ENCODE results near the gene APPL2. TPM values are rescaled to one million over a fixed set of nuclear protein-coding genes. Genes with fewer than 3 reads are reported as not detected.

The APPL2 gene
- total RNA-seq, 1 donor from 2014 or later, result 17.7 TPM

GRCh38 chr12:105273601-105274000 is 37.6 kb upstream of the APPL2 start:
- Mint-ChIP-seq H3K27me3 (ENCODE audit: low read depth, unreplicated experiment) (no peaks in the 10 kb centered on the region), H3K9me3 (ENCODE audit: unreplicated experiment) (no peaks in the 10 kb centered on the region), H3K36me3 (ENCODE audit: low read depth, unreplicated experiment) (no peaks in the 10 kb centered on the region), H3K27ac (ENCODE audit: unreplicated experiment) (no peak overlapping the region), H3K4me1 (ENCODE audit: low read depth, unreplicated experiment) (no peaks in the 10 kb centered on the region), H3K4me3 (ENCODE audit: unreplicated experiment) (no peak overlapping the region)
- Histone ChIP-seq H3K79me2 (ENCODE audit: insufficient read depth, low read length) (no peaks in the 10 kb centered on the region), H3K4me3 (ENCODE audit: insufficient read depth, low read depth, low read length) (no peak overlapping the region), H3K9me3 (ENCODE audit: insufficient read depth, low read depth, low read length) (no peaks in the 10 kb centered on the region), H3K4me1 (ENCODE audit: insufficient read depth, low read length) (no peaks in the 10 kb centered on the region), H3K36me3 (ENCODE audit: insufficient read depth, low read length) (no peaks in the 10 kb centered on the region), H3K9ac (ENCODE audit: low read length) (no peak overlapping the region), H2AFZ (ENCODE audit: low read depth, low read length) (no peak overlapping the region), H4K20me1 (ENCODE audit: insufficient read depth, low read length) (no peaks in the 10 kb centered on the region), H3K27ac (ENCODE audit: low read depth, low read length) (no peak overlapping the region), H3K27me3 (ENCODE audit: insufficient read depth, low read length) (no peaks in the 10 kb centered on the region), H3K4me2 (ENCODE audit: low read length) (no peak overlapping the region)
- FAIRE-seq, result no peak
- no peak for DNase-seq (ENCODE audit: low read depth)
- no peak for TF ChIP-seq EZH2 (IDR thresholded peaks at IDR 0.05; ENCODE audit: insufficient read depth, low read length)
- no peak for TF ChIP-seq CTCF (IDR thresholded peaks at IDR 0.05; ENCODE audit: insufficient read depth, low read depth, low read length)

GRCh38 chr12:105272814-105273416 is 36.9 kb upstream of the APPL2 start:
- H3K9me3 ChIP-seq (ENCODE audit: insufficient read depth, low read depth, low read length), result no peaks in the 10 kb centered on the region
- no peak overlapping the region for H3K9ac ChIP-seq (ENCODE audit: low read length)
- H3K4me3 Mint-ChIP-seq (ENCODE audit: unreplicated experiment), result no peak overlapping the region
- H3K27ac ChIP-seq (ENCODE audit: low read depth, low read length), result no peak overlapping the region
- no peak overlapping the region for H2AFZ ChIP-seq (ENCODE audit: low read depth, low read length)
- H4K20me1 ChIP-seq (ENCODE audit: insufficient read depth, low read length), result no peaks in the 10 kb centered on the region
- H3K27me3 ChIP-seq (ENCODE audit: insufficient read depth, low read length), result no peaks in the 10 kb centered on the region
- no peaks in the 10 kb centered on the region for H3K27me3 Mint-ChIP-seq (ENCODE audit: low read depth, unreplicated experiment)
- no peak overlapping the region for H3K27ac Mint-ChIP-seq (ENCODE audit: unreplicated experiment)
- no peaks in the 10 kb centered on the region for H3K4me1 Mint-ChIP-seq (ENCODE audit: low read depth, unreplicated experiment)
- FAIRE-seq, result no peak
- H3K79me2 ChIP-seq (ENCODE audit: insufficient read depth, low read length), result no peaks in the 10 kb centered on the region
- DNase-seq (ENCODE audit: low read depth), result no peak
- no peak overlapping the region for H3K4me3 ChIP-seq (ENCODE audit: insufficient read depth, low read depth, low read length)
- no peaks in the 10 kb centered on the region for H3K9me3 Mint-ChIP-seq (ENCODE audit: unreplicated experiment)
- no peaks in the 10 kb centered on the region for H3K4me1 ChIP-seq (ENCODE audit: insufficient read depth, low read length)
- no peak overlapping the region for H3K4me2 ChIP-seq (ENCODE audit: low read length)
- no peaks in the 10 kb centered on the region for H3K36me3 Mint-ChIP-seq (ENCODE audit: low read depth, unreplicated experiment)
- no peaks in the 10 kb centered on the region for H3K36me3 ChIP-seq (ENCODE audit: insufficient read depth, low read length)
- no peak for TF ChIP-seq CTCF (IDR thresholded peaks at IDR 0.05; ENCODE audit: insufficient read depth, low read depth, low read length)
- TF ChIP-seq EZH2 (IDR thresholded peaks at IDR 0.05; ENCODE audit: insufficient read depth, low read length), result no peak

DNA sequence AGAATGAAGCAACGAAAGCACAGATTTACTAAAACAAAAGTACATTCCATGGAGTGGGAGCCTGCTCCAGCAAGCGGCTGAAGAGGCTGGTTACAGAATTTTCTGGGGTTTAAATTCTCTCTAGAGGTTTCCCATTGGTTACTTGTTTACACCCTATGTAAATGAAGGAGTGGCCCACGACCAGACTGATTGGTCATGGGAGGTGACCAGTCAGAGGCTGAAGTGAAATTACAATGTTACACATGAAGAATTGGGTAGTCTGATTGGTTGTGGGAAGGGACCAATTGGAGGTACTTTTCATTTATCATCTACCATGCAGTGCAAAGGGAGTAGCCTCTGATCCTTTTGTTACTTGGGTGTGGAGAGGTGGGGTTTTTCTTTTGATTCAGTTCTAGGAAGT is 36.2 kb upstream of the APPL2 start:
- Histone ChIP-seq H3K36me3 (ENCODE audit: insufficient read depth, low read length) (no peaks in the 10 kb centered on the region), H4K20me1 (ENCODE audit: insufficient read depth, low read length) (no peaks in the 10 kb centered on the region), H3K79me2 (ENCODE audit: insufficient read depth, low read length) (no peaks in the 10 kb centered on the region), H3K27ac (ENCODE audit: low read depth, low read length) (no peak overlapping the region), H3K4me1 (ENCODE audit: insufficient read depth, low read length) (no peaks in the 10 kb centered on the region), H2AFZ (ENCODE audit: low read depth, low read length) (no peak overlapping the region), H3K9ac (ENCODE audit: low read length) (no peak overlapping the region), H3K4me2 (ENCODE audit: low read length) (no peak overlapping the region), H3K27me3 (ENCODE audit: insufficient read depth, low read length) (no peaks in the 10 kb centered on the region), H3K9me3 (ENCODE audit: insufficient read depth, low read depth, low read length) (no peaks in the 10 kb centered on the region), H3K4me3 (ENCODE audit: insufficient read depth, low read depth, low read length) (no peak overlapping the region)
- no peak overlapping the region for H3K27ac Mint-ChIP-seq (ENCODE audit: unreplicated experiment)
- DNase-seq (ENCODE audit: low read depth), result no peak
- H3K9me3 Mint-ChIP-seq (ENCODE audit: unreplicated experiment), result no peaks in the 10 kb centered on the region
- TF ChIP-seq EZH2 (IDR thresholded peaks at IDR 0.05; ENCODE audit: insufficient read depth, low read length), result no peak
- H3K4me1 Mint-ChIP-seq (ENCODE audit: low read depth, unreplicated experiment), result no peaks in the 10 kb centered on the region
- H3K36me3 Mint-ChIP-seq (ENCODE audit: low read depth, unreplicated experiment), result no peaks in the 10 kb centered on the region
- H3K4me3 Mint-ChIP-seq (ENCODE audit: unreplicated experiment), result no peak overlapping the region
- FAIRE-seq, result no peak
- no peaks in the 10 kb centered on the region for H3K27me3 Mint-ChIP-seq (ENCODE audit: low read depth, unreplicated experiment)
